HTERT RPE-1 (cell line): ENCODE measurements around the gene RENBP.

Experiments
- in situ Hi-C: fragments of 300-500 bp; cut with MboI; formaldehyde crosslinking; loops from 4 replicates; pipeline ENCODE4 v1.14.3; 2020; ENCODE audit warnings: low sequenced_read_pairs

The RENBP gene

DNA sequence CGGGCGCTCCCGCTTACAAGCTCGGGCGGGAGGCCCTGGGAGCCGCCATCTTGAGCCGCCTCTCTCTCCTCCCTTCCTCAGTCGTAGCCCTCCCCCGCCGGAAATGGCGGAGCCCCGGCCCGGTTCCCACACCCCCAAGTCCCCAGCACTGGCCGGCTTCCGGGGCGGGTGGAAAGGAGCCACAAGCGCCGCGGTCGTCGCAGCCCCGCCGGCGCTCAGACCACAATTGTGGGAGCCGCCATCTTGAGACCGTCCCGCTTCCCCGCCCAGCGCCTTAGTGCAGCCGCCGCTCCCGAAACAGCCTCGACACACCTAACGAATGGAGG is 26.6 kb upstream of the RENBP start:
- in situ Hi-C loops, result no loop called here

DNA sequence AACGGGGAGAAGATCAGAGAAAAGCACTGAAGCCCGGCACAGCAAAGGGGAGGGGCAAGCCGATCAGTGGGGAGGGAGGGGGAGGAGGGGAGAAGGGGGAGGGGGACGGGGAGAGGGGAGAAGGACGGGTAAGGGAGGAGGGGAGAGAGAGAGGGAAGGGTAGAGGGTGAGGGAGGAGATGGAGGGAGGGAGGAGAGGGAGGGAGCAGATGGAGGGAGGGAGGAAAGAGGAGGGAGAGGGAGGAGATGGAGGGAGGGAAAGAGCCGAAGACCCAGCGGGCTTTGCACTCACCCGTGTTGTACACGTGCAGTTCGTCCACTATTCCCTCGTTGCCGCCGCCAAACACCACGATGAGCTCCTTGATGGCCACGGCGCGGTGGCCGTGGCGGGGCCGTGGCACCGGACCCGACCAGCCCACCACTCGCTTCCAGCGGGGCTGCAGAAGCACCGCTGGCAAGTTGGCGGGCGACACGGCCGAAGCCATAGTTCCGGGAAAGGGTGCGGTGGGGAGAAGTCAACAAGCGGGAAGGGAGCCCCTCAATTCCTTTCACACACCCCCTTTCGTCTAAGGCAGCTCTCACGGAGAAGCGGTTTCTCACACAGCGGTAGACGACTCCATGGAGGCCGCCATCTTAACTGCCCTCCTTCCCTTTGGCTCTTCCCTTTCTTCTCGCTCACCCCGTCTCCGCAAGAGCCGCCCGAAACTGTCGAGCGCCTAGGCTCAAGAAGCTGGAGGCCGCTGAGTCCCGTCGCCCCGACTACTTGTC is 26.1 kb upstream of the RENBP start:
- in situ Hi-C loops, result no loop called here

GRCh38 chrX:153969904-153970356 is 25.5 kb upstream of the RENBP start:
- in situ Hi-C loops, result no loop called here

GRCh38 chrX:153969125-153969903 is 24.9 kb upstream of the RENBP start:
- in situ Hi-C loops, result no loop called here

GRCh38 chrX:153968754-153969124 is 24.3 kb upstream of the RENBP start:
- in situ Hi-C loops, result no loop called here

DNA sequence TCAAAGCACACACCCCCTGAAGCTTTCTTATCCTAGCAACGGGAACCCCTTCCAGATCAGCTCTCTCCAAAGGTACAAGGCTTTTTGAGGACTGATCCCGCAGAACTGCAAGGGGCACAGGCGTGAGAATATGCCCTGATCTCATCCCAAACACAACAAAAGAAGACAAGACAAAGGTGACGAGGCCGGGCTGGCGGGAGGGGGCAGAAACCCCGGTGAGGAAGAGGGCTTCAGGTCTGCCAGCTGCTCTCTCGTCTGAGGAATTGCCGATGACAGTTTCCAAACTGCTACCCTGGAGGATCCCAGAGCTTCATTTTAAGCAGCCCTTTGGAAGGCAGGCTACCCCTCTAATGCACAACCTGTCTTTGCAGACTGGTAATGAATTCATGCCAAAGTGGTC is 23.8 kb upstream of the RENBP start:
- in situ Hi-C loops, result no loop called here

DNA sequence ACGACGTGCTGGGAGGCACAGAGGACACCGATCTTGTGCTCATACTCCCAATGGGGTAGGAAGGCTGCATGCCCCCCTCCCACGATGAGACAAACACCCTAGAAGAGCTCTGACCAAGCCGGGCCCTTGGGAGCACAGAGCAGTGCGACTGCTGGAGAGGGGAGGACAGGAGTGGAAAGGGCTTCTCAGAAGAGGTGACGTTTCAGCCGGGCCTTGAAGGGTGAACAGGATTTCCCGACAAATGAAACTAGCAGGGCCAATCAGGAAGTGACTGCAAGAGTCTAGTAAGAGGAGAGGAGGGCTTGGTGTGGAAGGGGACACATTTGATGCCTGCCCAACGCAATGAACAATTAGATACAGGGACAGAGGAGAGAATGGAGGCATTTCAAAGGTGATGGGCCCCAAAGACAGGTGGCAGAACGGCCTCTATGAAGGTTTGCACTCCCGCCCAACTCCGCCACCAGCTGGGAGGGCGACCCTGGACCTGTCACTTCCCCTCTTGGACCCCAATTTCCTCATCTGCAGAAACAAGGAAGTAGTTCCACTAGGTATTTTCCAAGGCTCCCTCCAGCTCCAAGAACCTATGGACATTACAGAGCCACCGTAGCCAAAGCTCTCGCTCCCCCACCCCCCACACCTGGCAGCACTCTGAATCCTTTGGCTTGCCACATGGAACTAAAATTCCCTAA is 23.2 kb upstream of the RENBP start:
- in situ Hi-C loops, result no loop called here

- in situ Hi-C loops, result no loop called here
Measured at GRCh38 chrX:153966841-153967535, 22.5 kb upstream of the RENBP start.

DNA sequence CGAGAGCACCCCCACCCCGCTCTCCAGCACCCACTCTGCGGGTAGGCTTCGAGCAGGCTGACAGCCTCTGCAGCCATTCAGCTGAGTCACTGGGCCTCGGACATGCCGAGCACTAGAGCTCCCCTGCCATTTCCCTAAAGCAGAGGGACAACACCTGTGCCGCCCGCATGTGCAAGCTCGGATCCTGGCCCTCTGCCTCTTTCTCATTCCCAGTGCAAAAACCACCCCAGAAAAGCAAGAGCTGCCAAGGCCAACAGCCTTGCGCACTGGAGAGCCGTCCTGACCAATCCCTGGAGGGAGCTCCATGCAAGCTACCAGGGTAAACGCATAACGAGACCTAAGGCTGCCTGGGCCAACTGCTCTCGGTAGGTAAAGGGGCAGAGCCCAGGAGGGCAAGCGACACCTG is 21.8 kb upstream of the RENBP start:
- in situ Hi-C loops, result no loop called here

GRCh38 chrX:153965406-153965805 is 21.0 kb upstream of the RENBP start:
- in situ Hi-C loops, result no loop called here

DNA sequence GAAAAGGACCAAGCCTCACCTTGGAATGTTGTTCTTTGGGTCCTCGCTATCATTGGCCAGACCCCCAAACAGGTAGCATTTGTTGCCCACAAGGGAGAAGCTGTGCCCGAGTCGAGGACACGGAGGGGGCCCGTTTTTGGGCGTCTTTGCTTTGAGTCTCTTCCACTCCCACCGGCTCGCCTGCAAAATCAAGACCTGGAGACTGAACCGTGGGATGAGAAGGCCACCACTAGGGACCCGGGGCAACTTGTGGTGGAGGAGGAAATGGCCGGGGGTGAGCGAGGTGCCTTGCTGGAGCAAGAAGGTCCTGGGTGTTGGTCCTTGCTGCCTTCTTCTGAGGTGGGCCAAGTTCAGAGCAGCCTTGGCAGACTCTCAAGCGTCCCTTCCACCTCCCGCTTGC is 19.7 kb upstream of the RENBP start:
- in situ Hi-C loops, result no loop called here

DNA sequence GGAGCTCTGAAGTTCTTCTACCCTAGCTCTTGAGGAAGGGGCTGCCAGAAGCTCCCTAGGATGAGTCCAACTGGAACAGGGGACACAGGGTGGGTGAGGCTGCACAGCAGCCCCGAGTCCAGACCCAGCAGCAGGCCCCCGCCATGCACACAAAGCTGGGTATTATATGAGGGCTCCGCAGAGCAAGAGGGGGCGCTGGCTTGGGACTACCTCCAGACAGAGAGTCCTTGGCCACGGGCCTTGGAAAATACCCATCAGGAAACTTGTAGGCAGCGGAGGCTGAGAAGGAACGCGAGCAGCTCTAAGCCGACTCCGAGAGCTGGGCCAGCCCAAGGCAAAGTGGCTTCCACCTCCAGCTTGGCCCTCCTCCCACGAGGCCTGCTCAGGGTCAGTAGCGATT is 19.1 kb upstream of the RENBP start:
- in situ Hi-C loops, result no loop called here

GRCh38 chrX:153961292-153961691 is 16.8 kb upstream of the RENBP start:
- in situ Hi-C loops, result no loop called here

DNA sequence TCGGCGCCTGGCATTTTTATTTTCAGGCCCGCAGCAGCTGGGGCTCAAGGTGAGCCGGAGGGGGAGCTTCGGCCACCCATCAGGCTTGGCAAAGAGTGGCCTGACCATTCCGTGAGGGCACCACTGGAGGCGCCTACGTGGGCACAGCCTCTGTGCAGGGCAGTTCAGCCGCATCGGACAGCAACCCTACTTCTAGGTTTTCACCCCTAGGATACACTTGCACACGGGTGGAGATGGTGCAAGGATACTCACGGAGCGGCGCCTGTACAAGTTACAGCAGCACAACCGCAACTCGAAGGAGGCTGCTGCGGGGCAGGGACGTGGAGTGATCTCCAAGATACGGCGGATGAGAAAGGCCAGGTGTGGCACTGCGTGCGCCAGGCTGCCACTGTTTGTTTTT is 16.3 kb upstream of the RENBP start:
- in situ Hi-C loops, result no loop called here

GRCh38 chrX:153960077-153960476 is 15.6 kb upstream of the RENBP start:
- in situ Hi-C loops, result no loop called here

DNA sequence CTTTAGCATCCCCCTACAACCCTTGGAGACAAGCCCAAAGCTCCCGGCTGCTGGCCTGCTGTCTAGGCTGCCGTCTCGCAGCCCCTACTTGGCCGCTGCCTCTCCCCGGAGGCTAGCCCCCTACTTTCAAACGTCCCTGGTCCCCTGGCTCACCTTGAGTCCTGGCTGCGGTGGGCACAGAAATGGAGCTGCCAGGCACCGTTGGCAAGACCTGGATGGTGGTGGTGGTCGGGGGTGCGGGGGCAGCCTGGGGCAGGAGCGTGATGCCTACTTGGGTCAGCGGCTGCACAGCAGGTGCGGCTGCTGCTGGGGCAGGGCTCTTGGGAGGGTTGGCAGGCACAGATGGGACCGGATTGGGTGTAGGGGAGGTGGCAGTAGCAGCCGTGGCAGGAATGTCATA is 15.2 kb upstream of the RENBP start:
- in situ Hi-C loops, result no loop called here

DNA sequence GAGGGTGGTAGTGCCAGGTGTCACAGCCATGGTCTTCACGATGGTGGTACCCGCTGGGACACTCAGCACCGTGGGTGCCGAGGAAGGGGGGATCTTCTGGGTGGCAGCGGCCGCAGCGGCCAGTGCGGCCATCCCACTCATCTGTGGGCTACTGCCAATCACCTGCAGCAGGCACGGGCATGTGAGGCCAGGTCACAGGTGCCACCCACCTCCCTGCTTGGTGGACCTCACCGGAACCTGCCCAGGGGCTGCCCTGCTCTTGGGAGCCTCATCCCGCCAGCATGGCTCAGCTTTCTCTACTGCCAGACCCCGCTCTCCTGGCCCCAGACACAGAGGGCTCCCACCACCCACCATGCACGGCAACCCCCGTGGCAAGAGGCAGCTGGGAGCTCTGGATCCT is 14.2 kb upstream of the RENBP start:
- in situ Hi-C loops, result no loop called here

DNA sequence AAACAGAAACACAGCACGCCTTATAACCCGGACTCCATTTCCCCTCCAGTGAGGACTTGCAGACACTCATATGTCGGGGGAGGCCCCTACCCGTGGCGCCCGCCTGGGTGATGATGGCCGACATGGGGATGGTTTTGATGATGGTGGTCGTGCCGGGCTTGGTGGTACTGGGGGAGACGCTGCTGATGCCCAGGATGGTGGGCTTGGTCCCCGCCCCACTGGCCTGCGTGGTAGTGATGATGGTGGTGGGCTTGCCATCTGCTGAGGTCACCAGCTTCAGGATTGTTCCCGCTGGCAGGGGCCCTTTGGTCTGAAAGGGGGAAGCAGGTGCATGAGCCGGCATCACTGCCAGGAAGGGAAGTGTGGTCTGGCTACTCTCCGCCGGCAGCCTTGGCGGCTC is 12.8 kb upstream of the RENBP start:
- in situ Hi-C loops, result no loop called here

DNA sequence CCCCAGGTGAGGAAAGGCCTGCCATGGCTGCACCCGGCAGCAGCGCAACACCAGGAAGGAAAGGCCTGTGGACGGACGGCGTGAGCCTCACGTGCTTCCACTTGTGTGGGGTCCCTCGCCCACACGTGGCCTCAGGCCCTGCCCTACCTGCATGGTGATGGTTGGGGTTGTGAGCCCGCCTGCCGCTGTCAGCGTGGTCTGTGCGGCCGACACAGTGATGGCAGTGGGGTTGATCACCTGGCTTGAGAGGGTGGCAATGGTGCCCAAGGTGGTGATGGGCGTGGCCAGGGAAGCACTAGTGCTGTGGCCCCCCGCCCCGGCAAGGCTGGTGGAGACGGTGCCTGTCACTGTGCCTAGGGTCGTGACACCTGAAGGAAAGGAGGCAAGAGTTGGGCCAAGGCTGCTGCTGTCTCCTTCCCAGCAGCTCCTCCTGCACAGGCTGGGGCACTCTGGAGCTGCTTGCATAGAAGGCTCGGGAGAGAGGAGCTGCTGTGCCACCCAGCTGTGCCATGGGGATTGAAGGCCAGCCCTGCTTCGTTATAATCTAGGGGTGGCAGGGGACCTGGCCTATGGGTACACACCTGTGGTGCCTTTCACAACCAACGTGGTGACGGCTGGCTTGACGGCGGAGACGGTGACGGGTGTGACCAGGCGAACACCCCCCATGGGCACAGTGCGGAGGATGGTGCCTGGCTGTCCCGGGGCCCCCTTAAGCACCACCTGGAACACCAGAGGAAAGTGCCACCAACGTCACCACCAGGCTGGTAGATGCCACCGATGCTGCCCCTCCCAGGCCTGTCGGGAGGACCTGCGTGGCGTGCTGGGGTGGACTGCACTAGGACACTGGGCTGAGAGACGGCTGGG is 11.8 kb upstream of the RENBP start:
- in situ Hi-C loops, result no loop called here

GRCh38 chrX:153955228-153955732 is 10.8 kb upstream of the RENBP start:
- in situ Hi-C loops, result no loop called here
